Activated CD4-positive, alpha-beta memory T cell treated with anti-CD3 and anti-CD28 coated beads, Interleukin-2, amount 10 ng/mL, durations not matched to agents 7 days and 5 days (primary cell): ENCODE measurements around the gene PEX7. TPM values are rescaled to one million over a fixed set of nuclear protein-coding genes. Genes with fewer than 3 reads are reported as not detected.
A peak's percentile ranks its signal among the peaks of the same experiment; 100 is the strongest.
"Not testable (repeated sequence)": the region's sequence is repeated elsewhere in the genome, so short reads cannot be mapped to it uniquely, and the experiment has no call there.

Experiments
- CTCF ChIA-PET: fragments of 350-600 bp; sonication (Branson Sonifier 250); formaldehyde crosslinking; loops from one replicate; lab custom pipeline; 2021; ENCODE audit warnings: antibody characterized with exemption, inconsistent platforms; lab: Charles Lee
- POLR2A ChIA-PET: fragments of 350-600 bp; sonication (Branson Sonifier 250); formaldehyde crosslinking; loops from one replicate; lab custom pipeline; 2021; ENCODE audit warnings: antibody characterized with exemption; lab: Charles Lee
- DNase-seq: peaks from one replicate; pipeline ENCODE4 v3.0.0-alpha.2; 2020
- H3K27ac Mint-ChIP-seq: one replicate; pipeline ENCODE4 v1.8.0; 2021; ENCODE audit warnings: mild to moderate bottlenecking, mixed read lengths
- H3K27me3 Mint-ChIP-seq: one replicate; pipeline ENCODE4 v1.8.0; 2021; ENCODE audit warnings: mixed read lengths
- H3K36me3 Mint-ChIP-seq: one replicate; pipeline ENCODE4 v1.8.0; 2021; ENCODE audit warnings: low read depth, mixed read lengths
- H3K4me1 Mint-ChIP-seq: one replicate; pipeline ENCODE4 v1.8.0; 2021; ENCODE audit warnings: mixed read lengths
- H3K4me3 Mint-ChIP-seq: one replicate; pipeline ENCODE4 v1.8.0; 2021; ENCODE audit warnings: mild to moderate bottlenecking, mixed read lengths
- H3K9me3 Mint-ChIP-seq: one replicate; pipeline ENCODE4 v1.8.0; 2021; ENCODE audit warnings: mixed read lengths
- total RNA-seq, 2 experiments: library from RNA; stranded (reverse); gene quantifications; one replicate each; pipeline ENCODE4 v1.2.3, GENCODE V29; 2021

The PEX7 gene
- total RNA-seq, 2 experiments from 2014 or later = 4.5 to 4.8 TPM

- no peak overlapping the region for H3K27ac Mint-ChIP-seq
- peak overlapping the region; percentile 65 for H3K4me3 Mint-ChIP-seq
- no peaks in the 10 kb centered on the region for H3K36me3 Mint-ChIP-seq
- peaks cover 55% of the 10 kb centered on the region for H3K27me3 Mint-ChIP-seq
- ChIA-PET CTCF (interaction anchor here (0.9 to 1.2 kb wide), 4 partner anchors 13 to 130 kb away, joined by 3 to 5 read pairs (median 4); partner anchors contain the start of gene MAP3K5), POLR2A (interaction anchor here (1.6 kb wide), 1 partner anchor 121 kb away, joined by 3 read pairs; no protein-coding TSS in a partner anchor)
- DNase-seq = no peak
- peaks cover 30% of the 10 kb centered on the region for H3K4me1 Mint-ChIP-seq
- H3K9me3 Mint-ChIP-seq = no peaks in the 10 kb centered on the region
Measured at GRCh38 chr6:136922685-136923006, 100.3 kb downstream of the PEX7 start.

- ChIA-PET CTCF (no interaction called here), POLR2A (interaction anchor here (1.6 kb wide), 1 partner anchor 121 kb away, joined by 3 read pairs; no protein-coding TSS in a partner anchor)
- H3K4me1 Mint-ChIP-seq = peaks cover 30% of the 10 kb centered on the region
- no peaks in the 10 kb centered on the region for H3K9me3 Mint-ChIP-seq
- H3K36me3 Mint-ChIP-seq = no peaks in the 10 kb centered on the region
- peaks cover 55% of the 10 kb centered on the region for H3K27me3 Mint-ChIP-seq
- DNase-seq = no peak
- no peak overlapping the region for H3K27ac Mint-ChIP-seq
- H3K4me3 Mint-ChIP-seq = peak overlapping the region; percentile 37
Measured at GRCh38 chr6:136923116-136923953, 100.9 kb downstream of the PEX7 start.

- Mint-ChIP-seq H3K27me3 (peaks cover 53% of the 10 kb centered on the region), H3K36me3 (no peaks in the 10 kb centered on the region), H3K4me1 (peaks cover 30% of the 10 kb centered on the region), H3K27ac (no peak overlapping the region), H3K4me3 (peak overlapping the region; percentile 37), H3K9me3 (no peaks in the 10 kb centered on the region)
- CTCF ChIA-PET = interaction anchor here (1.6 kb wide), 1 partner anchor 8 kb away, joined by 4 read pairs; no protein-coding TSS in a partner anchor
- no peak for DNase-seq
- POLR2A ChIA-PET = interaction anchor here (0.9 kb wide), 1 partner anchor 47 kb away, joined by 3 read pairs; no protein-coding TSS in a partner anchor
Measured at GRCh38 chr6:136923954-136924673, 101.7 kb downstream of the PEX7 start.

GRCh38 chr6:136926383-136926782, 104.0 kb downstream of the PEX7 start:
- Mint-ChIP-seq H3K4me1 (peaks cover 14% of the 10 kb centered on the region), H3K9me3 (no peaks in the 10 kb centered on the region), H3K27ac (no peak overlapping the region), H3K4me3 (no peak overlapping the region), H3K36me3 (no peaks in the 10 kb centered on the region), H3K27me3 (peaks cover 41% of the 10 kb centered on the region)
- ChIA-PET CTCF (interaction anchor here (1.0 kb wide), 1 partner anchor 134 kb away, joined by 4 read pairs; the partner anchor contains the start of gene MAP3K5), POLR2A (no interaction called here)
- DNase-seq = no peak

GRCh38 chr6:136927292-136927691, 104.9 kb downstream of the PEX7 start:
- no peaks in the 10 kb centered on the region for H3K36me3 Mint-ChIP-seq
- POLR2A ChIA-PET = interaction anchor here (0.6 kb wide), 1 partner anchor 549 kb away, joined by 3 read pairs; no protein-coding TSS in a partner anchor
- no peak overlapping the region for H3K4me3 Mint-ChIP-seq
- CTCF ChIA-PET = no interaction called here
- no peak overlapping the region for H3K27ac Mint-ChIP-seq
- H3K4me1 Mint-ChIP-seq = peaks cover 12% of the 10 kb centered on the region
- no peaks in the 10 kb centered on the region for H3K9me3 Mint-ChIP-seq
- H3K27me3 Mint-ChIP-seq = peaks cover 38% of the 10 kb centered on the region
- no peak for DNase-seq

DNA sequence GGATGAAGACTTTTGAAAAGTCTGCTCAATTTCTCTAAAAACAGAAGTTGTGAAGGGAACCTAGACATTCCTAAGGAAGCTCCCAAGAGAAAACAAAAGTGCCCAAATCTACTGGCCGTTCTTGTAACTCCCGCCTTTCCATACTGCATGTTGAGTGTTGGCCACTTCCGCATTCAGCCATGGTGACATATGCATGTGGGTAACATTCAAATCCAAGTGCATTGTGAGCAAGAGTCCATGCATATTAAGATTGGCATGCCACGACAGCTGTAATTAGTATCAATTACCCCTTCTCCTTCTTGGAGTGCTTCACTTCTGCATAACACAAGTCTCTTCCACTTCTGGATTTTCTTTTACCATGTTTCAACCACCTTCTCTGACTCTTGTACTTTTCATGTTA, 108.1 kb downstream of the PEX7 start:
- Mint-ChIP-seq H3K27ac (no peak overlapping the region), H3K4me1 (no peaks in the 10 kb centered on the region), H3K27me3 (peaks cover 31% of the 10 kb centered on the region), H3K9me3 (no peaks in the 10 kb centered on the region), H3K36me3 (no peaks in the 10 kb centered on the region), H3K4me3 (no peak overlapping the region)
- DNase-seq = no peak
- ChIA-PET CTCF (no interaction called here), POLR2A (no interaction called here)

DNA sequence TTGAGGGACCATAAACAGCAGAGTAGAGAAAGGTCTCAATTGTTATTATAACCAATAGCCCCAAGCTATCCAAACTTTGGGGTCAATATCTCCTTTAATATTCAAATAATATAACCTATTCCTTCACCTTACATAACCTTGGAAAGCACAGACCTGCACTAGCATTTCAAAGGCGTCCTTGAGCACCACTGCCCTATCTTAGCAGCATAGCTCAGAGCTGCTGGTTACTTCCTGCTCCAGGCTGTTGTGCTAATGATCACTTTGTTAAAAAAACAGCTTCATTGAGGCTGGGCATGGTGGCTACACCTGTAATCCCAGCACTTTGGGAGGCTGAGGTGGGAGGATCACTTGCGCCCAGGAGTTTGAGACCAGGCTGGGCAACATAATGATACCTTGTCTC, 110.2 kb downstream of the PEX7 start:
- peaks cover 38% of the 10 kb centered on the region for H3K27me3 Mint-ChIP-seq
- H3K9me3 Mint-ChIP-seq = no peaks in the 10 kb centered on the region
- H3K4me1 Mint-ChIP-seq = no peaks in the 10 kb centered on the region
- H3K4me3 Mint-ChIP-seq = no peak overlapping the region
- ChIA-PET POLR2A (no interaction called here), CTCF (interaction anchor here (1.1 kb wide), 1 partner anchor 36 kb away, joined by 4 read pairs; no protein-coding TSS in a partner anchor)
- no peak overlapping the region for H3K27ac Mint-ChIP-seq
- no peaks in the 10 kb centered on the region for H3K36me3 Mint-ChIP-seq
- no peak for DNase-seq

- CTCF ChIA-PET = no interaction called here
Measured at GRCh38 chr6:136945072-136945471, 122.7 kb downstream of the PEX7 start.

GRCh38 chr6:136945711-136946121, 123.3 kb downstream of the PEX7 start:
- no peaks in the 10 kb centered on the region for H3K4me1 Mint-ChIP-seq
- peaks cover 11% of the 10 kb centered on the region for H3K27me3 Mint-ChIP-seq
- ChIA-PET CTCF (no interaction called here), POLR2A (no interaction called here)
- H3K27ac Mint-ChIP-seq = no peak overlapping the region
- H3K4me3 Mint-ChIP-seq = no peak overlapping the region
- peaks cover 14% of the 10 kb centered on the region for H3K9me3 Mint-ChIP-seq
- DNase-seq = no peak
- peaks cover 8% of the 10 kb centered on the region for H3K36me3 Mint-ChIP-seq

More at GRCh38 chr6:136945072-136945471, 122.7 kb downstream of the PEX7 start:
- Mint-ChIP-seq H3K9me3 (peaks cover 14% of the 10 kb centered on the region), H3K27ac (no peak overlapping the region), H3K4me1 (no peaks in the 10 kb centered on the region), H3K4me3 (no peak overlapping the region), H3K36me3 (peaks cover 8% of the 10 kb centered on the region), H3K27me3 (peaks cover 12% of the 10 kb centered on the region)
- POLR2A ChIA-PET = no interaction called here
- no peak for DNase-seq

DNA sequence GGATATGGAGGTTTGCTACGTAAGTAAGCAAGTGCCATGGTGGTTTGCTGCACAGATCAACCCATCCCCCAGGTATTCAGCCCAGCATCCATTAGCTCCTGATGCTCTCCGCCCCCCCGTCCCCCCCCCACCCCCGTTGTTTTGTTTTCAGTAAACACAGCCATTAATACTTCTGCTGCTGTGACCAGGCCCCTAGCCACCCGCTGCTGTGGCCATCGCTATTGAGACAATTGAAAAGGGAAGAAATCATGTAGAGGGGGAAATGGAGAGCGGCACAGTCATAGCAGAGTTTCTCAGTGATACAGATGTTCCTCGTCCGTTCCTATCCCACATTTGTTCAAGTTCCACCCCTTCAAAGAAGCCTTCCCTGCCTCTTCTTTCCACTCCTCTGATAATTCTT, 124.6 kb downstream of the PEX7 start:
- Mint-ChIP-seq H3K27me3 (peaks cover 11% of the 10 kb centered on the region), H3K36me3 (no peaks in the 10 kb centered on the region)
- POLR2A ChIA-PET = no interaction called here

DNA sequence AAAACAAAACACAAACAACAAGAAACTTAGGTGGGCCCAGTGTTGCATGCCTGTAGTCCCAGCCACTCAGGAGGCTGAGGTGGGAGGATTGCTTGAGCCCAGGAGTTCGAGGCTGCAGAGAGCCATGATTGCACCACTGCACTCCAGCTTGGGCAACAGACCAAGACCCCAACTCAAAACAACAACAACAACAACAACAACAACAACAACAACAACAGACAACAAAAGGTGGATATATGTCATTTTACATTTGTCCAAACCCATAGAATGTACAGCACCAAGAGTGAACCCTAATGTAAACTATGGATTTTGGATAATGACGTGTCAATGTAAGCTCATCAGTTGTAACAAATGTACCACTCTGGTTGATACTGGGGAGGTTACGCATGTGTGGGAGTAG, 127.6 kb downstream of the PEX7 start:
- H3K4me3 Mint-ChIP-seq, H3K9me3 Mint-ChIP-seq, CTCF ChIA-PET, DNase-seq, H3K27ac Mint-ChIP-seq, H3K4me1 Mint-ChIP-seq, POLR2A ChIA-PET, H3K36me3 Mint-ChIP-seq: not testable (repeated sequence)
- peaks cover 12% of the 10 kb centered on the region for H3K27me3 Mint-ChIP-seq

More for the DNA sequence above, 124.6 kb downstream of the PEX7 start:
- Mint-ChIP-seq H3K9me3 (peaks cover 5% of the 10 kb centered on the region), H3K4me3 (no peak overlapping the region), H3K4me1 (no peaks in the 10 kb centered on the region), H3K27ac (no peak overlapping the region)
- CTCF ChIA-PET = no interaction called here
- DNase-seq = no peak

DNA sequence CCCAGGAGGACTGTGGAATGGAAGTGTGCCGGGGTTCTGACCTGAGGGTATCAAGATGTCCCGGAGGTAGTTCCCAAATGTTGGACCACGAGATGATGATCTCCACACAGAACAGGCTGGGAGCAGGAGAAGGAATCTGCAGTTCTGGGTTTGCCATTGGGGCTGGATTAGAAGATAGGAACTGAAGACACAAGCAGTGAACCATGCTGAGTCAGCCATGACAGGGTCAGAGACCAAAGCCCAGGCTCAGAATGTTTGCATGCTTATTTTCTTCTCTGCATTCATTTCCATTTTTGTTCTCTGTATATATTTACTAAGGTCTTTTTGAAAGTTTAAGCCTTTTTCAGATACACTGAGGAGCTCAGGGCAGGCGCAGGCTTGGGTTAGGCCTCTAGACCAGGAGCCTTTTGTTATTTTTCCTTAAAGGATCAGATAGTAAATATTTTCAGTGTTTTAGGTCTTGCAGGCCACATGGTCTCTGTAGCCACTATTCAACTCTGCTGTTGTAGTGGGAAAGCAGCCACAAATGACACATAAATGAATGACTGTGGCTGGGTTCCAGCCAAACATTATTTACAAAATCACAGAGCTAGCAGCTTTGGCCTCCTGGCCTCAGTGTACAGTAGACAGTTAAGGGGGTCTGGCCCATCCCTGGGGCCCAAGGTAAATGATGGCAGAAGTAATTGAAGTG, 128.2 kb downstream of the PEX7 start:
- Mint-ChIP-seq H3K4me3 (no peak overlapping the region), H3K36me3 (no peaks in the 10 kb centered on the region), H3K9me3 (no peaks in the 10 kb centered on the region), H3K4me1 (no peaks in the 10 kb centered on the region), H3K27ac (no peak overlapping the region), H3K27me3 (peaks cover 17% of the 10 kb centered on the region)
- CTCF ChIA-PET = no interaction called here
- POLR2A ChIA-PET = no interaction called here
- DNase-seq = no peak
